Loucy (cell line): ENCODE data around the gene BCKDK.

Source experiments
- EZH2phosphoT487 ChIP-seq: fragments of 200-600 bp; IDR thresholded peaks from 2 replicates; pipeline ENCODE4 v1.6.1; 2018; ENCODE audit warnings: antibody characterized with exemption, mild to moderate bottlenecking, moderate library complexity, borderline replicate concordance
- TF ChIP-seq, protein P1 (sequence below): fragments of 200-600 bp; sonication (generic); conservative IDR thresholded peaks from 2 replicates; pipeline ENCODE4 v1.5.1; 2014; ENCODE audit warnings: mild to moderate bottlenecking, antibody characterized with exemption, low read length

DNA sequence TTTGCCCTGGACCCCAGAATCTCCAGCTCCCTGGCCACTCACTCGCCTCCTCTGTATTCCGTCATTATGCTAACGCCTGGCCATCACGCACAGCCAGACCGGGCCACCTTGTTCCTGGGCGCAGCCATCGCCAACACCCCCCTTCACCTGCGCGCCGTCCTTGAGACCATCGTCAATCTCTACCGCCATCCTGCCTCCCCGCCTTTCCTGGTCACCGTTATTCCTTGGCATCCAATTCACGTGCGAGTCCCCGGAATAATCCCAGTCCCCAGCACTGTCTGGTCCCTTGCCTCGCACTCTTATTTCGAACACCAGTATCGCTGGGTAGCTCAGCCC lies 14.1 kb upstream of the BCKDK start:
- TF ChIP-seq, protein P1, sequence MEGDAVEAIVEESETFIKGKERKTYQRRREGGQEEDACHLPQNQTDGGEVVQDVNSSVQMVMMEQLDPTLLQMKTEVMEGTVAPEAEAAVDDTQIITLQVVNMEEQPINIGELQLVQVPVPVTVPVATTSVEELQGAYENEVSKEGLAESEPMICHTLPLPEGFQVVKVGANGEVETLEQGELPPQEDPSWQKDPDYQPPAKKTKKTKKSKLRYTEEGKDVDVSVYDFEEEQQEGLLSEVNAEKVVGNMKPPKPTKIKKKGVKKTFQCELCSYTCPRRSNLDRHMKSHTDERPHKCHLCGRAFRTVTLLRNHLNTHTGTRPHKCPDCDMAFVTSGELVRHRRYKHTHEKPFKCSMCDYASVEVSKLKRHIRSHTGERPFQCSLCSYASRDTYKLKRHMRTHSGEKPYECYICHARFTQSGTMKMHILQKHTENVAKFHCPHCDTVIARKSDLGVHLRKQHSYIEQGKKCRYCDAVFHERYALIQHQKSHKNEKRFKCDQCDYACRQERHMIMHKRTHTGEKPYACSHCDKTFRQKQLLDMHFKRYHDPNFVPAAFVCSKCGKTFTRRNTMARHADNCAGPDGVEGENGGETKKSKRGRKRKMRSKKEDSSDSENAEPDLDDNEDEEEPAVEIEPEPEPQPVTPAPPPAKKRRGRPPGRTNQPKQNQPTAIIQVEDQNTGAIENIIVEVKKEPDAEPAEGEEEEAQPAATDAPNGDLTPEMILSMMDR = no peak
- TF ChIP-seq EZH2phosphoT487 = no peak
